Ishikawa (cell line): ENCODE measurements around the gene OOSP1.

ENCODE experiments used
- CEBPB ChIP-seq: IDR thresholded peaks from 2 replicates; pipeline ENCODE4 v1.6.1; 2012
- CREB1 ChIP-seq: IDR thresholded peaks from 2 replicates; pipeline ENCODE4 v1.6.1; 2012; ENCODE audit warnings: low read depth
- EGR1 ChIP-seq: IDR thresholded peaks from 2 replicates; pipeline ENCODE4 v1.6.1; 2012
- EP300 ChIP-seq: IDR thresholded peaks from 2 replicates; pipeline ENCODE4 v1.6.1; 2012; ENCODE audit warnings: borderline replicate concordance
- FOXM1 ChIP-seq: IDR thresholded peaks from 2 replicates; pipeline ENCODE4 v1.6.1; 2012; ENCODE audit warnings: low read depth, borderline replicate concordance
- NFIC ChIP-seq: IDR thresholded peaks from 2 replicates; pipeline ENCODE4 v1.6.1; 2012
- RAD21 ChIP-seq: IDR thresholded peaks from 2 replicates; pipeline ENCODE4 v1.6.1; 2012; ENCODE audit warnings: low read depth
- TAF1 ChIP-seq: IDR thresholded peaks from 2 replicates; pipeline ENCODE4 v1.6.1; 2012; ENCODE audit warnings: low read depth, mild to moderate bottlenecking
- TCF12 ChIP-seq: IDR thresholded peaks from 2 replicates; pipeline ENCODE4 v1.6.1; 2012; ENCODE audit warnings: low read depth
- TEAD4 ChIP-seq: IDR thresholded peaks from 2 replicates; pipeline ENCODE4 v1.6.1; 2012
- YY1 ChIP-seq: IDR thresholded peaks from 2 replicates; pipeline ENCODE4 v1.6.1; 2012; ENCODE audit warnings: low read depth
- ZBTB7A ChIP-seq: IDR thresholded peaks from 2 replicates; pipeline ENCODE4 v1.6.1; 2012; ENCODE audit warnings: low read depth
- TF ChIP-seq, protein P1 (sequence below): IDR thresholded peaks from 2 replicates; pipeline ENCODE4 v1.6.1; 2012
- TF ChIP-seq, protein P2 (sequence below): IDR thresholded peaks from 2 replicates; pipeline ENCODE4 v1.6.1; 2012; ENCODE audit warnings: low read depth, mild to moderate bottlenecking
- TF ChIP-seq, protein P3 (sequence below): IDR thresholded peaks from 2 replicates; pipeline ENCODE4 v1.6.1; 2012

The OOSP1 gene

DNA sequence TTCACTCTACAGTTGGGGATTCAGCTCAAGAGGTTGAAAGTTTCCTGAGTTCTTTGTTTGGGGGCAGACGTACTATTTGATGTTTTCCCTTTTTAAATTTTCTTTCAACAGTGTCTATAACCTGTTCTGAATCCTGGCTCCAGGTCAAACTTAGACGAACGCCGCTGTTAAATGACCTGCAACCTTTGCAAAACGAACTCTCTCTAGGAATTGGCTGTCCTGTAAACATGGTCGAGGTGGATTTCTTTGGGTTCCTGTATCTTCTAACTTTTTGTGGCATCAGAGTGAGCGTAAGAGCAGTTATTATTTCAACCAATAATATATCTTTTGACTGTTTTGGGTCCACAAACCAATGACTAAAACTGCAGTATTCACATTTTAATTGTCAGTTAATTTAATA, 27.2 kb downstream of the OOSP1 start:
- TF ChIP-seq CEBPB, result no peak
- TF ChIP-seq FOXM1, result no peak
- TF ChIP-seq, protein P1, sequence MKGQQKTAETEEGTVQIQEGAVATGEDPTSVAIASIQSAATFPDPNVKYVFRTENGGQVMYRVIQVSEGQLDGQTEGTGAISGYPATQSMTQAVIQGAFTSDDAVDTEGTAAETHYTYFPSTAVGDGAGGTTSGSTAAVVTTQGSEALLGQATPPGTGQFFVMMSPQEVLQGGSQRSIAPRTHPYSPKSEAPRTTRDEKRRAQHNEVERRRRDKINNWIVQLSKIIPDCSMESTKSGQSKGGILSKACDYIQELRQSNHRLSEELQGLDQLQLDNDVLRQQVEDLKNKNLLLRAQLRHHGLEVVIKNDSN, result no peak
- TF ChIP-seq TEAD4, result no peak

DNA sequence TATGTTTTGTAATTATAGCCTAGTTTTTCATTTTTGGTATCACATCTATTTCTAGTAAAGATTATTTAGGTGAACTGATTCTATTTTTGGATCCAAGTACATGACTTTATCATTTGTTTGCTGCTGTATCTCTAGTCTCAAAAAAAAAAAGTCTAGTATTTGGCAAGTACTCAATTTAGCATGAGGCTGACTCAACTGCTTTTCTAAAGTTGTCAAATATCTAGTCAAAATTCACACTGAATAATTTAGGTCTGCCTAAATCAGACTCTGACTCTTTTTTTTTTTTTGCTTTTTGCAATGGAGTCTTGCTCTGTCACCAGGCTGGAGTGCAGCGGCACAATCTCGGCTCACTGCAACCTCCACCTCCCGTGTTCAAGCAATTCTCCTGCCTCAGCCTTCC, 28.0 kb downstream of the OOSP1 start:
- TF ChIP-seq, protein P1, result no peak
- TF ChIP-seq, protein P2, sequence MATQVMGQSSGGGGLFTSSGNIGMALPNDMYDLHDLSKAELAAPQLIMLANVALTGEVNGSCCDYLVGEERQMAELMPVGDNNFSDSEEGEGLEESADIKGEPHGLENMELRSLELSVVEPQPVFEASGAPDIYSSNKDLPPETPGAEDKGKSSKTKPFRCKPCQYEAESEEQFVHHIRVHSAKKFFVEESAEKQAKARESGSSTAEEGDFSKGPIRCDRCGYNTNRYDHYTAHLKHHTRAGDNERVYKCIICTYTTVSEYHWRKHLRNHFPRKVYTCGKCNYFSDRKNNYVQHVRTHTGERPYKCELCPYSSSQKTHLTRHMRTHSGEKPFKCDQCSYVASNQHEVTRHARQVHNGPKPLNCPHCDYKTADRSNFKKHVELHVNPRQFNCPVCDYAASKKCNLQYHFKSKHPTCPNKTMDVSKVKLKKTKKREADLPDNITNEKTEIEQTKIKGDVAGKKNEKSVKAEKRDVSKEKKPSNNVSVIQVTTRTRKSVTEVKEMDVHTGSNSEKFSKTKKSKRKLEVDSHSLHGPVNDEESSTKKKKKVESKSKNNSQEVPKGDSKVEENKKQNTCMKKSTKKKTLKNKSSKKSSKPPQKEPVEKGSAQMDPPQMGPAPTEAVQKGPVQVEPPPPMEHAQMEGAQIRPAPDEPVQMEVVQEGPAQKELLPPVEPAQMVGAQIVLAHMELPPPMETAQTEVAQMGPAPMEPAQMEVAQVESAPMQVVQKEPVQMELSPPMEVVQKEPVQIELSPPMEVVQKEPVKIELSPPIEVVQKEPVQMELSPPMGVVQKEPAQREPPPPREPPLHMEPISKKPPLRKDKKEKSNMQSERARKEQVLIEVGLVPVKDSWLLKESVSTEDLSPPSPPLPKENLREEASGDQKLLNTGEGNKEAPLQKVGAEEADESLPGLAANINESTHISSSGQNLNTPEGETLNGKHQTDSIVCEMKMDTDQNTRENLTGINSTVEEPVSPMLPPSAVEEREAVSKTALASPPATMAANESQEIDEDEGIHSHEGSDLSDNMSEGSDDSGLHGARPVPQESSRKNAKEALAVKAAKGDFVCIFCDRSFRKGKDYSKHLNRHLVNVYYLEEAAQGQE, result no peak
- no peak for TF ChIP-seq TEAD4
- TF ChIP-seq EP300, result no peak
- no peak for TF ChIP-seq FOXM1
- no peak for TF ChIP-seq NFIC
- no peak for TF ChIP-seq CEBPB
- TF ChIP-seq CREB1, result no peak
- no peak for TF ChIP-seq RAD21
- TF ChIP-seq TCF12, result no peak
- TF ChIP-seq, protein P3, sequence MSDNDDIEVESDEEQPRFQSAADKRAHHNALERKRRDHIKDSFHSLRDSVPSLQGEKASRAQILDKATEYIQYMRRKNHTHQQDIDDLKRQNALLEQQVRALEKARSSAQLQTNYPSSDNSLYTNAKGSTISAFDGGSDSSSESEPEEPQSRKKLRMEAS, result no peak
- TF ChIP-seq ZBTB7A, result no peak
- no peak for TF ChIP-seq YY1
- no peak for TF ChIP-seq TAF1
- no peak for TF ChIP-seq EGR1

- TF ChIP-seq FOXM1, result no peak
- TF ChIP-seq NFIC, result no peak
- TF ChIP-seq, protein P2, result no peak
- TF ChIP-seq EP300, result no peak
- TF ChIP-seq TAF1, result no peak
- TF ChIP-seq TCF12, result no peak
- no peak for TF ChIP-seq CEBPB
- no peak for TF ChIP-seq YY1
- TF ChIP-seq, protein P1, result no peak
- TF ChIP-seq CREB1, result no peak
- TF ChIP-seq, protein P3, result no peak
- TF ChIP-seq RAD21, result no peak
- no peak for TF ChIP-seq ZBTB7A
- no peak for TF ChIP-seq TEAD4
- TF ChIP-seq EGR1, result no peak
Observed at GRCh38 chr11:59967677-59968394, 29.6 kb downstream of the OOSP1 start.

DNA sequence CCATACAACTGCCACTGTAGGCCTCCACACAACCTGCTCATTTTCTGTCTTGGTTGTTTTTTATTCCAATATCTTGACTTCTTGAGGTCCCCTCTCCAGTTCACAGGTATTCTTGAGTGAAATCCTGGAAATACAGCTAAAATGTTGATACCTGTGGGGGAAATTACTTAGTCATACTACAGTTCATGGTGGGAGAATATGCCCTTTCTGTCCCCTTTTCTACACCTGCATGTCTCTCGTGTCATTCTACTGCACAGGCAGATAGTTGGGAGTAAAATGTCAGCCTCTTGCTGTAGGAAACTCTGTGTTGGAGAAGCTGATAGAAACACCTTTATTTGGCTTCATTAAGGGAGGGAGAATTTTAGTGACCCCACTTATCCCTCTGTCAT, 30.2 kb downstream of the OOSP1 start:
- no peak for TF ChIP-seq EP300
- TF ChIP-seq, protein P3, result no peak
- TF ChIP-seq NFIC, result no peak
- TF ChIP-seq, protein P2, result no peak
- no peak for TF ChIP-seq RAD21
- TF ChIP-seq CEBPB, result no peak
- TF ChIP-seq TAF1, result no peak
